ENCODE data around the gene UROC1.

Gene UROC1

GRCh38 chr3:126438186-126438585, 79.4 kb downstream of the UROC1 start:
- peaks cover 33% of the 10 kb centered on the region for H3K4me1 ChIP-seq (ENCODE audit: insufficient read depth, insufficient read length)
- TF ChIP-seq YY1 (IDR thresholded peaks at IDR 0.05; ENCODE audit: insufficient read depth, insufficient read length) (no peak), ZNF274 (IDR thresholded peaks at IDR 0.05; ENCODE audit: low read depth, low read length) (no peak), SUZ12 (IDR thresholded peaks at IDR 0.05; ENCODE audit: extremely low read depth, insufficient read depth, insufficient read length) (no peak)
- H3K36me3 ChIP-seq (ENCODE audit: insufficient read depth, insufficient read length, low read length): peaks cover 67% of the 10 kb centered on the region
- no peaks in the 10 kb centered on the region for H3K27me3 ChIP-seq (ENCODE audit: insufficient read depth, insufficient read length)
- no peak overlapping the region for H3K4me3 ChIP-seq (ENCODE audit: insufficient read length, low read depth)
- no peaks in the 10 kb centered on the region for H3K9me3 ChIP-seq (ENCODE audit: insufficient read depth, low read length)
- DNase-seq (ENCODE audit: low read depth, low spot score): no peak
- H3K9ac ChIP-seq (ENCODE audit: insufficient read length, low read depth): no peak overlapping the region

GRCh38 chr3:126436826-126437717, 80.5 kb downstream of the UROC1 start:
- no peaks in the 10 kb centered on the region for H3K9me3 ChIP-seq (ENCODE audit: insufficient read depth, low read length)
- no peaks in the 10 kb centered on the region for H3K27me3 ChIP-seq (ENCODE audit: insufficient read depth, insufficient read length)
- H3K4me1 ChIP-seq (ENCODE audit: insufficient read depth, insufficient read length): peaks cover 27% of the 10 kb centered on the region
- no peak overlapping the region for H3K9ac ChIP-seq (ENCODE audit: insufficient read length, low read depth)
- peaks cover 71% of the 10 kb centered on the region for H3K36me3 ChIP-seq (ENCODE audit: insufficient read depth, insufficient read length, low read length)
- no peak for TF ChIP-seq SUZ12 (IDR thresholded peaks at IDR 0.05; ENCODE audit: extremely low read depth, insufficient read depth, insufficient read length)
- no peak for TF ChIP-seq YY1 (IDR thresholded peaks at IDR 0.05; ENCODE audit: insufficient read depth, insufficient read length)
- no peak for TF ChIP-seq ZNF274 (IDR thresholded peaks at IDR 0.05; ENCODE audit: low read depth, low read length)
- no peak for DNase-seq (ENCODE audit: low read depth, low spot score)
- H3K4me3 ChIP-seq (ENCODE audit: insufficient read length, low read depth): no peak overlapping the region

- Histone ChIP-seq H3K36me3 (ENCODE audit: insufficient read depth, insufficient read length, low read length) (peaks cover 66% of the 10 kb centered on the region), H3K4me3 (ENCODE audit: insufficient read length, low read depth) (no peak overlapping the region), H3K27me3 (ENCODE audit: insufficient read depth, insufficient read length) (no peaks in the 10 kb centered on the region), H3K9me3 (ENCODE audit: insufficient read depth, low read length) (no peaks in the 10 kb centered on the region), H3K9ac (ENCODE audit: insufficient read length, low read depth) (no peak overlapping the region), H3K4me1 (ENCODE audit: insufficient read depth, insufficient read length) (peaks cover 18% of the 10 kb centered on the region)
- no peak for DNase-seq (ENCODE audit: low read depth, low spot score)
- no peak for TF ChIP-seq ZNF274 (IDR thresholded peaks at IDR 0.05; ENCODE audit: low read depth, low read length)
- TF ChIP-seq SUZ12 (IDR thresholded peaks at IDR 0.05; ENCODE audit: extremely low read depth, insufficient read depth, insufficient read length): no peak
- TF ChIP-seq YY1 (IDR thresholded peaks at IDR 0.05; ENCODE audit: insufficient read depth, insufficient read length): no peak
Measured at GRCh38 chr3:126435456-126436315, 81.9 kb downstream of the UROC1 start.

- Histone ChIP-seq H3K27me3 (ENCODE audit: insufficient read depth, insufficient read length) (no peaks in the 10 kb centered on the region), H3K36me3 (ENCODE audit: insufficient read depth, insufficient read length, low read length) (peaks cover 62% of the 10 kb centered on the region), H3K4me1 (ENCODE audit: insufficient read depth, insufficient read length) (peaks cover 18% of the 10 kb centered on the region), H3K9me3 (ENCODE audit: insufficient read depth, low read length) (no peaks in the 10 kb centered on the region), H3K9ac (ENCODE audit: insufficient read length, low read depth) (no peak overlapping the region), H3K4me3 (ENCODE audit: insufficient read length, low read depth) (no peak overlapping the region)
- no peak for DNase-seq (ENCODE audit: low read depth, low spot score)
- TF ChIP-seq SUZ12 (IDR thresholded peaks at IDR 0.05; ENCODE audit: extremely low read depth, insufficient read depth, insufficient read length): no peak
- no peak for TF ChIP-seq ZNF274 (IDR thresholded peaks at IDR 0.05; ENCODE audit: low read depth, low read length)
- TF ChIP-seq YY1 (IDR thresholded peaks at IDR 0.05; ENCODE audit: insufficient read depth, insufficient read length): no peak
Measured at GRCh38 chr3:126434931-126435411, 82.6 kb downstream of the UROC1 start.

DNA sequence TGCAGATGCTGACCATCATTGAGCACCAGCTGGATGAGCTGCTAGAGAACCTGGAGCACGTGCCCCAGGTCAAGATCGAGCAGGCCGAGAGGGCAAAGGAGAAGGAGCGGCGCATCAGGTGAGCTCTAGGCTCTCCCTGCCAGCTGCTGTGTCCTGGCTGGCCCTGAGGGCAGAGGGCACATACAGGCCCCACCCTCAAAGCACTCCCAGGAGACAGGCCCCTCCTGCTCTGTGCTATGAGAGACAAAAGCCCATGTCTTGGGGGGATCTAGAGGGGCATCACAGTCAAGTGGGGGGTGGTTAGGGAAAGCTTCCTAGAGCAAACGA, 83.3 kb downstream of the UROC1 start:
- H3K9ac ChIP-seq (ENCODE audit: insufficient read length, low read depth): no peak overlapping the region
- no peaks in the 10 kb centered on the region for H3K9me3 ChIP-seq (ENCODE audit: insufficient read depth, low read length)
- no peak for DNase-seq (ENCODE audit: low read depth, low spot score)
- peaks cover 54% of the 10 kb centered on the region for H3K36me3 ChIP-seq (ENCODE audit: insufficient read depth, insufficient read length, low read length)
- H3K4me3 ChIP-seq (ENCODE audit: insufficient read length, low read depth): no peak overlapping the region
- TF ChIP-seq ZNF274 (IDR thresholded peaks at IDR 0.05; ENCODE audit: low read depth, low read length): no peak
- TF ChIP-seq YY1 (IDR thresholded peaks at IDR 0.05; ENCODE audit: insufficient read depth, insufficient read length): no peak
- no peak for TF ChIP-seq SUZ12 (IDR thresholded peaks at IDR 0.05; ENCODE audit: extremely low read depth, insufficient read depth, insufficient read length)
- H3K4me1 ChIP-seq (ENCODE audit: insufficient read depth, insufficient read length): peaks cover 12% of the 10 kb centered on the region
- H3K27me3 ChIP-seq (ENCODE audit: insufficient read depth, insufficient read length): no peaks in the 10 kb centered on the region

DNA sequence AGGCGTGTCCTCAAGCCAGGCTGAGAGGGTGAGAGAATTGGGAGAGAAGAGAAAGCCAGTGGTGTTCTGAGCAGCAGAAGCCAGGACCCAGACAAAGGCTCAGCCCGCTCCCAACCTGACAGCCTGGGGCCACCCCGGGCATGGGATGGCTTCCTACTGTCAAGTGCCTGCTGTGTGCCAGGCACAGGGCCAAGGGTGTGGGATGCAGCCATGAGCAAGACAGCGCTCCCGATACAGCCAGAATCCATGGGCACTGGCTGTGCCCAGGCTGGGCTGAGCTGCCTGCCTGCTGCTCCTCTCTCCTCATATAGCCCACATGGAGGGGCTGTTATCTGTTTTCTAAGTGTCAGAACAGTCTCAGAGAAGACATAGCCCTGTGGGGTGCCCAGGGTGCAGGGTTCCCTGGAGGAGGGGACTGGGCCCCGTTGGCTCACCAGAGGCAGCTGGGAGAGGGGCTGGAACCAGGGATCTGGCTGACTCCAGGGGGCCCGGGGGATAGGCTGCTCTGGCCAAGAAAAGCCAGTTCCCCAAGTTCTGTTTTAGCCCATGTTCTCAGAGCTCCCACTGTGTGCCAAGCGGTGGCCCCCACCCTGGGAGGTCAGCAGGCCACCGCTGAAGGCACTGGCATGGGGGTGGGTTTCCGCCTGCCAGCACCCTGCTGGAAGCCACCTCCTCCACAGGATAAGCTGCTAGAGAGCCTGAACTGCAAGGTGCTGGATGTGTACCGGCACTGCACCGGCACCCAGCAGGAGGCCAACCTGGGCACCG, 83.9 kb downstream of the UROC1 start:
- DNase-seq (ENCODE audit: low read depth, low spot score): no peak
- Histone ChIP-seq H3K27me3 (ENCODE audit: insufficient read depth, insufficient read length) (no peaks in the 10 kb centered on the region), H3K36me3 (ENCODE audit: insufficient read depth, insufficient read length, low read length) (peaks cover 51% of the 10 kb centered on the region), H3K9ac (ENCODE audit: insufficient read length, low read depth) (no peak overlapping the region), H3K9me3 (ENCODE audit: insufficient read depth, low read length) (no peaks in the 10 kb centered on the region), H3K4me1 (ENCODE audit: insufficient read depth, insufficient read length) (peaks cover 9% of the 10 kb centered on the region), H3K4me3 (ENCODE audit: insufficient read length, low read depth) (no peak overlapping the region)
- no peak for TF ChIP-seq ZNF274 (IDR thresholded peaks at IDR 0.05; ENCODE audit: low read depth, low read length)
- no peak for TF ChIP-seq SUZ12 (IDR thresholded peaks at IDR 0.05; ENCODE audit: extremely low read depth, insufficient read depth, insufficient read length)
- no peak for TF ChIP-seq YY1 (IDR thresholded peaks at IDR 0.05; ENCODE audit: insufficient read depth, insufficient read length)

Measured in NT2/D1 (cell line).